Natural killer cell (primary cell): Measurements from ENCODE around the gene EGR2. TPM values are rescaled to one million over a fixed set of nuclear protein-coding genes. Genes with fewer than 3 reads are reported as not detected.

ENCODE experiments used
- ATAC-seq, 3 donors: fragments of 150-1000 bp in 2 of 3; fragments of 200-7000 bp in 1 of 3; cut with Tn5 transposase; 1 replicate in 1 of 3; 2 replicates in 2 of 3; pipeline ENCODE4 v1.10.0; 2021; ENCODE audit warnings: mild to moderate bottlenecking in 2 of 3, moderate library complexity in 2 of 3
- DNase-seq, 2 donors: peaks; one replicate each; pipeline versions ENCODE4 v3.0.0 to v3.0.0-alpha.2; 2013 to 2021; ENCODE audit warnings: mixed read lengths in 1 of 2
- H3K27ac ChIP-seq: one replicate; pipeline ENCODE4 v1.5.1; 2013; ENCODE audit warnings: mild to moderate bottlenecking, low read length
- H3K27me3 ChIP-seq: one replicate; pipeline ENCODE4 v1.6.1; 2013; ENCODE audit warnings: low read length; ENCODE audit not compliant: control insufficient read depth, insufficient read depth
- H3K36me3 ChIP-seq: one replicate; pipeline ENCODE4 v1.6.1; 2013; ENCODE audit warnings: low read length; ENCODE audit not compliant: control insufficient read depth, insufficient read depth
- H3K4me1 ChIP-seq: one replicate; pipeline ENCODE4 v1.6.1; 2013; ENCODE audit warnings: low read length; ENCODE audit not compliant: control insufficient read depth, insufficient read depth
- H3K4me3 ChIP-seq: one replicate; pipeline ENCODE4 v1.5.1; 2013; ENCODE audit warnings: low read length
- H3K9me3 ChIP-seq: one replicate; pipeline ENCODE4 v1.6.1; 2013; ENCODE audit warnings: low read length; ENCODE audit not compliant: control insufficient read depth, insufficient read depth
- H3K27ac Mint-ChIP-seq, 2 donors: one replicate each; pipeline ENCODE4 v1.8.0; 2022; ENCODE audit warnings: mild to moderate bottlenecking in 2 of 2, mixed read lengths in 2 of 2, moderate library complexity in 1 of 2
- H3K27me3 Mint-ChIP-seq, 2 donors: one replicate each; pipeline ENCODE4 v1.8.0; 2022; ENCODE audit warnings: low read depth in 2 of 2, mixed read lengths in 2 of 2
- H3K36me3 Mint-ChIP-seq: one replicate; pipeline ENCODE4 v1.8.0; 2022; ENCODE audit warnings: mixed read lengths
- H3K4me1 Mint-ChIP-seq, 2 donors: one replicate each; pipeline ENCODE4 v1.8.0; 2022; ENCODE audit warnings: mixed read lengths in 2 of 2
- H3K4me3 Mint-ChIP-seq: one replicate; pipeline ENCODE4 v1.8.0; 2022; ENCODE audit warnings: mild to moderate bottlenecking, moderate library complexity, mixed read lengths
- H3K9me3 Mint-ChIP-seq, 2 donors: one replicate each; pipeline ENCODE4 v1.8.0; 2022; ENCODE audit warnings: mixed read lengths in 2 of 2
- WGBS: methylation state at CpG from one replicate; pipeline ENCODE4 v1.1.7; 2013; ENCODE audit warnings: missing lambda C conversion rate; ENCODE audit not compliant: insufficient coverage; 5-methylcytosine and 5-hydroxymethylcytosine counted together
- intact Hi-C: fragments of 100-400 bp; cut with micrococcal nuclease; formaldehyde crosslinking; loops from one replicate; pipeline ENCODE4 v1.14.2; 2022
- total RNA-seq, 4 donors: library from RNA; stranded (reverse); fragments of 120-200 nt in 1 of 4; gene quantifications; one replicate each; pipeline versions ENCODE4 v1.2.3 to v1.2.4, GENCODE V29; 2013 to 2022
- TF ChIP-seq, protein P1 (sequence below): fragments of 200-600 bp; IDR thresholded peaks from one replicate; pipeline ENCODE4 v1.8.0; 2022; ENCODE audit warnings: antibody characterized with exemption

The EGR2 gene
- total RNA-seq, 3 donors from 2014 or later (not counting 1 experiment from before 2014, with no cell fraction given) = 10.0 to 17.2 (median 12.8) TPM

DNA sequence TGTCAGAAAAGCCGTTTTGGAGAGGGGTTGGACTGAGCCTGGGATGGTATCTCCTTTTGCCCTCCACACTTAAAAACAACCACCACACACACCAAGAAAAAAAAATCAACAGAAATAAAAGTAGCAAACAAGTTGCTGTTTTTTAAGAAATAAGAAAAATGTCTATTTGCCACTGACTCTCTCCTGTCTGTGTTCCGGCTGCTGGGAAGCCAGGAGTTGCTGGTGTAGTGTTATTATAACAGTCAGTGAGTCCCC, 163 bp downstream of the EGR2 start:
- Mint-ChIP-seq H3K27ac (peak overlapping the region; percentile 93 to 95), H3K4me3 (peak overlapping the region; percentile 98), H3K9me3 (no peaks in the 10 kb centered on the region), H3K4me1 (peaks cover 63 to 71% of the 10 kb centered on the region in 2 donors), H3K27me3 (peaks cover 19 to 30% of the 10 kb centered on the region in 2 donors), H3K36me3 (no peaks in the 10 kb centered on the region)
- H3K27ac ChIP-seq = no peak overlapping the region
- H3K4me1 ChIP-seq = peaks cover 53% of the 10 kb centered on the region
- intact Hi-C loops = loop anchor here (1.0 to 5.0 kb wide), 7 partner anchors 11 to 379 kb away; partner anchors contain the start of gene NRBF2
- ATAC-seq (no peak), DNase-seq (no peak)
- 0% methylated on average over 1 of the region's 2 CpGs for WGBS
- TF ChIP-seq, protein P1, sequence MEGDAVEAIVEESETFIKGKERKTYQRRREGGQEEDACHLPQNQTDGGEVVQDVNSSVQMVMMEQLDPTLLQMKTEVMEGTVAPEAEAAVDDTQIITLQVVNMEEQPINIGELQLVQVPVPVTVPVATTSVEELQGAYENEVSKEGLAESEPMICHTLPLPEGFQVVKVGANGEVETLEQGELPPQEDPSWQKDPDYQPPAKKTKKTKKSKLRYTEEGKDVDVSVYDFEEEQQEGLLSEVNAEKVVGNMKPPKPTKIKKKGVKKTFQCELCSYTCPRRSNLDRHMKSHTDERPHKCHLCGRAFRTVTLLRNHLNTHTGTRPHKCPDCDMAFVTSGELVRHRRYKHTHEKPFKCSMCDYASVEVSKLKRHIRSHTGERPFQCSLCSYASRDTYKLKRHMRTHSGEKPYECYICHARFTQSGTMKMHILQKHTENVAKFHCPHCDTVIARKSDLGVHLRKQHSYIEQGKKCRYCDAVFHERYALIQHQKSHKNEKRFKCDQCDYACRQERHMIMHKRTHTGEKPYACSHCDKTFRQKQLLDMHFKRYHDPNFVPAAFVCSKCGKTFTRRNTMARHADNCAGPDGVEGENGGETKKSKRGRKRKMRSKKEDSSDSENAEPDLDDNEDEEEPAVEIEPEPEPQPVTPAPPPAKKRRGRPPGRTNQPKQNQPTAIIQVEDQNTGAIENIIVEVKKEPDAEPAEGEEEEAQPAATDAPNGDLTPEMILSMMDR = no peak
- peak overlapping the region; percentile 73 for H3K4me3 ChIP-seq
- peaks cover 22% of the 10 kb centered on the region for H3K27me3 ChIP-seq
- H3K9me3 ChIP-seq = no peaks in the 10 kb centered on the region
- no peaks in the 10 kb centered on the region for H3K36me3 ChIP-seq

DNA sequence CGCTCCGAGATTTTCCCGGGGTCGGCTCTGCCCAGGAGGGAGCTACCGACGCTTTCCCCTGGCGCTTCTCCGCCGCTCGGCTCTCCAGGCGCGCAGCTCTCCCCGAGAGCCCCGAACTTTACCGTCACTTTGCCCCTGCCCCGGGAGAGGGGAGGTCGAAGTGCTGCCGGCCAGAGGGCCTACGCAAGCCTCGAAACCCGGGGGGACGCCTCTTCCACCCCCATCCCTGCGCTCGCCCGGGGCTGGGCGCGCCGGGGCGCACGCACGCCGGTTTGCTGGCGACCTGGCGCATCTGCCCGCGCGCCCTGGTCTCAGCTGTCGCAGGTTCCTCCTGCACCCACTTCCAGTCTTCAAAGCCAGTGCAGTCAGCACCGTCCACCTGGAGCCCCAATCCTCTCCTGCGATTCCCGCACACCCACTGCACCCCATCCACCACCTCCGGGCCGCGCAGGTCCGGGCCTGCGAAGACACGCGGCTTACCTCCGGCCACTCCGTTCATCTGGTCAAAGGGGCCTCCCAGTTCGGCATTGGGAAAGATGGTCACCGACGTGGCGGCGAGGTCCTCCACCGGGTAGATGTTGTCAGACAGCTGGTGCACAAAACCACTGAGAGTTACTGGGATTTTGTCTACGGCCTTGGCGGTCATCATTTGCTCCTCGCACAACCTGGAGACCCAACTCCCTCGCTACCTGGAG, 638 bp downstream of the EGR2 start:
- Mint-ChIP-seq H3K27ac (peak overlapping the region; percentile 93 to 95), H3K27me3 (peaks cover 15 to 25% of the 10 kb centered on the region in 2 donors), H3K4me3 (peak overlapping the region; percentile 98), H3K4me1 (peaks cover 63 to 74% of the 10 kb centered on the region in 2 donors), H3K36me3 (no peaks in the 10 kb centered on the region), H3K9me3 (no peaks in the 10 kb centered on the region)
- 1% methylated on average over 57 of the region's 60 CpGs for WGBS
- intact Hi-C loops = loop anchor here (1.0 to 5.0 kb wide), 7 partner anchors 10 to 378 kb away; partner anchors contain the start of gene NRBF2
- TF ChIP-seq, protein P1 = no peak
- peaks cover 53% of the 10 kb centered on the region for H3K4me1 ChIP-seq
- peak overlapping the region; percentile 73 for H3K4me3 ChIP-seq
- no peak for ATAC-seq
- H3K27ac ChIP-seq = no peak overlapping the region
- no peaks in the 10 kb centered on the region for H3K36me3 ChIP-seq
- peaks cover 22% of the 10 kb centered on the region for H3K27me3 ChIP-seq
- peak; percentile 41 to 52 for DNase-seq
- no peaks in the 10 kb centered on the region for H3K9me3 ChIP-seq

DNA sequence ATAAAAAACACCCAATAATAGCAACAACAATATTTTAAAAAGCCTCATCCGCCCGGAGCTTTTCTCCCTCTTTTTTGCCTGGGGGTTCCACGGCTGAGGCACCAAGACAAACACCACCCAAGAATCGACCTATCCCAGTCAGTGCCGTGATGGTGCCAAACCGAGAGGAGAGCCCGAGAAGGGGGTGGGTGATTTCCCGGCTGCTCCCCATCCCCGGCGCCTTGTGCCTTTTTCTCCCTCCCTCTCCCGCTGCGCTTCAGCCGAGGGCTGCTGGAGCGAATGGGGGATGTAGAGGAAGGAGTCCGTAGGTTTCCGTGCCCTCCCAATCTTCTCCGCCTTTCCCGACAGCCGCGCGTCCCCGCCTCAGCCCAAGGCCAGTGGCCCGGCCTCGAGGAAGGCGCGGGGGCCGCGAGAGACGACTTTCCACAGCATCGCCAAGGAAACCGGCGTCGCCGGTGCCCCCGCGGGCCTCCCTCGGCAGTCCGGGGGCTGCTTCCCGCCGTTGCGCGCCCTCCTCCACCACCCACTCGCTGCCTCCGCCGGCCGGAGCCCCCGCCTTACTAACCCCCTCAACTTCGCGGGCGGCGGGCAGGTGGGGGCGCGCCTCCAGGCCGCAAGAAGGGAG, 1.3 kb downstream of the EGR2 start:
- Mint-ChIP-seq H3K9me3 (no peaks in the 10 kb centered on the region), H3K27me3 (peaks cover 8 to 20% of the 10 kb centered on the region in 2 donors), H3K4me1 (peaks cover 63 to 76% of the 10 kb centered on the region in 2 donors), H3K27ac (peak overlapping the region in 1 of 2 donors; percentile 93), H3K4me3 (peak overlapping the region; percentile 98), H3K36me3 (no peaks in the 10 kb centered on the region)
- TF ChIP-seq, protein P1 = no peak
- DNase-seq (peak in 1 of 2 donors; percentile 28), ATAC-seq (no peak)
- Histone ChIP-seq H3K27ac (no peak overlapping the region), H3K36me3 (no peaks in the 10 kb centered on the region), H3K4me1 (peaks cover 53% of the 10 kb centered on the region), H3K27me3 (peaks cover 21% of the 10 kb centered on the region), H3K9me3 (no peaks in the 10 kb centered on the region), H3K4me3 (peak overlapping the region; percentile 73)
- WGBS = 2% methylated on average over 52 of the region's 54 CpGs
- intact Hi-C loops = loop anchor here (5.0 kb wide), 2 partner anchors 317 to 378 kb away; partner anchors contain the start of gene NRBF2
